HG02970 (cell line): ENCODE measurements around the gene TMEM63A.
"Not testable (repeated sequence)": the region's sequence is repeated elsewhere in the genome, so short reads cannot be mapped to it uniquely, and the experiment has no call there.

Experiments
- ATAC-seq: cut with Tn5 transposase; IDR thresholded peaks from one replicate; pipeline ENCODE4 v1.9.1; 2021; ENCODE audit warnings: mild to moderate bottlenecking, moderate library complexity, moderate number of reproducible peaks; ENCODE audit not compliant: unreplicated experiment, low FRiP score

Gene TMEM63A

GRCh38 chr1:225909477-225909876, 27.3 kb upstream of the TMEM63A start:
- ATAC-seq = no peak

- no peak for ATAC-seq
Observed at GRCh38 chr1:225908773-225909172, 26.6 kb upstream of the TMEM63A start.

GRCh38 chr1:225908013-225908640, 25.9 kb upstream of the TMEM63A start:
- ATAC-seq = no peak

GRCh38 chr1:225907341-225907740, 25.2 kb upstream of the TMEM63A start:
- ATAC-seq = no peak

GRCh38 chr1:225906467-225906866, 24.3 kb upstream of the TMEM63A start:
- ATAC-seq = no peak

- no peak for ATAC-seq
Observed at GRCh38 chr1:225903623-225904022, 21.4 kb upstream of the TMEM63A start.

- no peak for ATAC-seq
Observed at GRCh38 chr1:225899044-225899925, 17.1 kb upstream of the TMEM63A start.

GRCh38 chr1:225897595-225898514, 15.7 kb upstream of the TMEM63A start:
- ATAC-seq = no peak

- peak; percentile 96 for ATAC-seq
Observed at GRCh38 chr1:225896937-225897549, 14.9 kb upstream of the TMEM63A start.

GRCh38 chr1:225896494-225896893, 14.3 kb upstream of the TMEM63A start:
- ATAC-seq = no peak

GRCh38 chr1:225892307-225892706, 10.1 kb upstream of the TMEM63A start:
- ATAC-seq = no peak

GRCh38 chr1:225891229-225891972, 9.2 kb upstream of the TMEM63A start:
- no peak for ATAC-seq

- ATAC-seq = no peak
Observed at GRCh38 chr1:225890346-225891228, 8.4 kb upstream of the TMEM63A start.

GRCh38 chr1:225889743-225890142, 7.6 kb upstream of the TMEM63A start:
- no peak for ATAC-seq

GRCh38 chr1:225888898-225889601, 6.9 kb upstream of the TMEM63A start, which contains the start of gene LEFTY1:
Gene LEFTY1, minus strand, starts transcription at chr1:225889146. Its CDS starts 80 bp downstream, at chr1:225889066.
- no peak for ATAC-seq

- ATAC-seq = no peak
Observed at GRCh38 chr1:225888289-225888897, 6.2 kb upstream of the TMEM63A start.

- ATAC-seq = not testable (repeated sequence)
Observed at GRCh38 chr1:225887554-225888288, 5.5 kb upstream of the TMEM63A start.
